Hepatocyte (in vitro differentiated cells): Measurements from ENCODE around the gene LPP.

Experiments
- CTCF ChIP-seq: fragments of 200-600 bp; sonication (generic); IDR thresholded peaks from 2 replicates; pipeline ENCODE4 v1.5.1; 2016; ENCODE audit warnings: antibody characterized with exemption, mild to moderate bottlenecking; ENCODE audit not compliant: poor library complexity
- EZH2 ChIP-seq: fragments of 200-600 bp; sonication (generic); IDR thresholded peaks from 2 replicates; pipeline ENCODE4 v1.6.1; 2016; ENCODE audit warnings: antibody characterized with exemption, mild to moderate bottlenecking, borderline replicate concordance

GRCh38 chr3:188528396-188528795 is 374.4 kb downstream of the LPP start:
- TF ChIP-seq CTCF (no peak), EZH2 (no peak)
